ENCODE results near the gene DPCD.

- TF ChIP-seq POLR2AphosphoS5 (IDR thresholded peaks at IDR 0.05) (no peak), POLR2A (IDR thresholded peaks at IDR 0.05) (no peak)
- TF ChIP-seq, protein P1, sequence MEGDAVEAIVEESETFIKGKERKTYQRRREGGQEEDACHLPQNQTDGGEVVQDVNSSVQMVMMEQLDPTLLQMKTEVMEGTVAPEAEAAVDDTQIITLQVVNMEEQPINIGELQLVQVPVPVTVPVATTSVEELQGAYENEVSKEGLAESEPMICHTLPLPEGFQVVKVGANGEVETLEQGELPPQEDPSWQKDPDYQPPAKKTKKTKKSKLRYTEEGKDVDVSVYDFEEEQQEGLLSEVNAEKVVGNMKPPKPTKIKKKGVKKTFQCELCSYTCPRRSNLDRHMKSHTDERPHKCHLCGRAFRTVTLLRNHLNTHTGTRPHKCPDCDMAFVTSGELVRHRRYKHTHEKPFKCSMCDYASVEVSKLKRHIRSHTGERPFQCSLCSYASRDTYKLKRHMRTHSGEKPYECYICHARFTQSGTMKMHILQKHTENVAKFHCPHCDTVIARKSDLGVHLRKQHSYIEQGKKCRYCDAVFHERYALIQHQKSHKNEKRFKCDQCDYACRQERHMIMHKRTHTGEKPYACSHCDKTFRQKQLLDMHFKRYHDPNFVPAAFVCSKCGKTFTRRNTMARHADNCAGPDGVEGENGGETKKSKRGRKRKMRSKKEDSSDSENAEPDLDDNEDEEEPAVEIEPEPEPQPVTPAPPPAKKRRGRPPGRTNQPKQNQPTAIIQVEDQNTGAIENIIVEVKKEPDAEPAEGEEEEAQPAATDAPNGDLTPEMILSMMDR (IDR thresholded peaks at IDR 0.05 in 8 of 11, conservative IDR thresholded peaks at IDR 0.05 in 3 of 11): no peak
These were observed 7.7 kb downstream of the DPCD start for GRCh38 chr10:101595591-101596433.

Measured in spleen (tissue), 7 donors.